ENCODE results near the gene ACP2. TPM values are rescaled to one million over a fixed set of nuclear protein-coding genes. Genes with fewer than 3 reads are reported as not detected.

The ACP2 gene
- total and polyA plus RNA-seq, 10 of the 15 experiments (the other 5 are each of a cell fraction or from before 2014, with no cell fraction given) = 0.98 to 11.7 (median 7.4) TPM

DNA sequence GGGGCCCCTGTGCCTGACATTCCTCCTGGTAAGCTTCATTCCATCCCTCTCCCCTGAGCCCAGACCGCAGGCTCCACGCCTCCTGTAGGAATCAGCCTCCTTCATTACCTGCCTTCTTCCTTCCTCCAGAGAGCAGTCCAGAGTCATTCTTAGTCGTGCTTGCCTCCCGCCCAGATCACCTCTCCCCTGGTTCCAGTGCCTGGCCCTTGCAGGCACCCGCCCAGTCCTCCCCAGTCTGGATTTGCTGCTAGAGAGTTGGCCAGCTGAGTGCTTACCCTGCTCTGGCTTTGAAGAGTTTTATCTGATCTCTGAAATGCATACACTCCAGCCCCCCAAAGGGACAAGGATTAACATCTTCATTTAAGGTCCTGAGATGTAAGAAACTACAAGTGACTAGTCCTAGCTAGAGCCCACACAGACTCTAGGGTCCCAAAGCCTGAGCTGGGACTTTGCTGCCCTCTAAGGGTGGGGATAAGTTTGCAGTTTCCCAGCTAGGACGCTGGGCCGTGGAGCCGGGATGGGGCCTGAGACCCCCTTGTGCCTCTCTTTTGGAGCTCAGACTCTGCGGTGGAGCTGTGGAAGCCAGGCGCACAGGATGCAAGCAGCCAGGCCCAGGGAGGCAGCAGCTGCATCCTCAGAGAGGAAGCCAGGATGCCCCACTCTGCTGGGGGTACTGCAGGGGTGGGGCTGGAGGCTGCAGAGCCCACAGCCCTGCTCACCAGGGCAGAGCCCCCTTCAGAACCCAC is 10.8 kb upstream of the ACP2 start:
- no TSS peak for BruUV-seq (replicated peaks)
- Histone ChIP-seq H3K27me3 (replicated peaks in 1 of 2; ENCODE audit: control insufficient read depth in 2 of 2, insufficient read depth in 2 of 2, low read length in 1 of 2) (no peaks in the 10 kb centered on the region), H3K4me1 (ENCODE audit: control insufficient read depth, insufficient read depth, low read length) (no peaks in the 10 kb centered on the region), H3K4me3 (no peak overlapping the region), H3K9me3 (replicated peaks; ENCODE audit: control insufficient read depth, insufficient read depth, low read length) (no peaks in the 10 kb centered on the region), H4K20me1 (ENCODE audit: control insufficient read depth, insufficient read depth) (no peaks in the 10 kb centered on the region), H3K4me2 (ENCODE audit: control insufficient read depth, insufficient read depth) (no peak overlapping the region), H3K9ac (ENCODE audit: control insufficient read depth, insufficient read depth, low read length) (no peak overlapping the region), H2AFZ (ENCODE audit: control insufficient read depth, low read depth, low read length) (no peak overlapping the region), H3K36me3 (ENCODE audit: control insufficient read depth in 2 of 2, insufficient read depth in 2 of 2, low read length in 1 of 2) (no peaks in the 10 kb centered on the region), H3K27ac (ENCODE audit: control insufficient read depth, insufficient read depth) (no peak overlapping the region), H3K79me2 (ENCODE audit: control insufficient read depth, insufficient read depth, low read length) (no peaks in the 10 kb centered on the region)
- POLR2A ChIA-PET = interaction anchor here (0.5 to 1.5 kb wide), 6 partner anchors 9 to 169 kb away, joined by 3 to 7 read pairs (median 3); partner anchors contain the start of genes ACP2, ARFGAP2 and DDB2
- CTCF ChIA-PET = interaction anchor here (0.6 to 3.6 kb wide), 37 partner anchors 9 to 594 kb away, joined by 3 to 88 read pairs (median 4); partner anchors contain the start of genes ACP2, ARFGAP2, DDB2 and PACSIN3
- 35% methylated on average over 10 of the region's 10 CpGs for WGBS (ENCODE audit: insufficient coverage, insufficient replicate concordance, low lambda C conversion rate, missing lambda C conversion rate)
- DNase-seq (ENCODE audit: low read depth, low spot score) (no peak), ATAC-seq (peak; percentile 94), FAIRE-seq (no peak)
- TF ChIP-seq SMC3 (IDR thresholded peaks at IDR 0.05; ENCODE audit: borderline replicate concordance, low read length) (peak; percentile 63; the same call in 1 of the 2 replicates), EED (IDR thresholded peaks at IDR 0.05; ENCODE audit: low read depth) (no peak), RAD21 (IDR thresholded peaks at IDR 0.05; ENCODE audit: insufficient read depth, low read depth, low read length) (peak; percentile 75), NR2C2 (IDR thresholded peaks at IDR 0.05; ENCODE audit: borderline replicate concordance, control insufficient read depth, insufficient read length, low read depth) (no peak)
- TF ChIP-seq, protein P1, sequence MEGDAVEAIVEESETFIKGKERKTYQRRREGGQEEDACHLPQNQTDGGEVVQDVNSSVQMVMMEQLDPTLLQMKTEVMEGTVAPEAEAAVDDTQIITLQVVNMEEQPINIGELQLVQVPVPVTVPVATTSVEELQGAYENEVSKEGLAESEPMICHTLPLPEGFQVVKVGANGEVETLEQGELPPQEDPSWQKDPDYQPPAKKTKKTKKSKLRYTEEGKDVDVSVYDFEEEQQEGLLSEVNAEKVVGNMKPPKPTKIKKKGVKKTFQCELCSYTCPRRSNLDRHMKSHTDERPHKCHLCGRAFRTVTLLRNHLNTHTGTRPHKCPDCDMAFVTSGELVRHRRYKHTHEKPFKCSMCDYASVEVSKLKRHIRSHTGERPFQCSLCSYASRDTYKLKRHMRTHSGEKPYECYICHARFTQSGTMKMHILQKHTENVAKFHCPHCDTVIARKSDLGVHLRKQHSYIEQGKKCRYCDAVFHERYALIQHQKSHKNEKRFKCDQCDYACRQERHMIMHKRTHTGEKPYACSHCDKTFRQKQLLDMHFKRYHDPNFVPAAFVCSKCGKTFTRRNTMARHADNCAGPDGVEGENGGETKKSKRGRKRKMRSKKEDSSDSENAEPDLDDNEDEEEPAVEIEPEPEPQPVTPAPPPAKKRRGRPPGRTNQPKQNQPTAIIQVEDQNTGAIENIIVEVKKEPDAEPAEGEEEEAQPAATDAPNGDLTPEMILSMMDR (IDR thresholded peaks at IDR 0.05 in 2 of 3, conservative IDR thresholded peaks at IDR 0.05 in 1 of 3; ENCODE audit: control insufficient read depth in 2 of 3, extremely low read depth in 1 of 3, insufficient read depth in 1 of 3, low read depth in 3 of 3, low read length in 3 of 3) = peak; percentile 68 to 81 (median 76)
- RAD21 ChIA-PET (ENCODE audit: unreplicated experiment) = interaction anchor here (0.6 to 3.2 kb wide), 18 partner anchors 11 to 371 kb away, joined by 3 to 29 read pairs (median 4); partner anchors contain the start of genes ACP2, ARFGAP2 and DDB2
- SMC1A ChIA-PET (ENCODE audit: uncharacterized antibody, unreplicated experiment) = interaction anchor here (0.8 to 3.2 kb wide), 14 partner anchors 10 to 195 kb away, joined by 3 to 35 read pairs (median 4); partner anchors contain the start of genes ACP2, ARFGAP2 and DDB2
- in situ Hi-C loops (cut with MboI) (no loop called here), intact Hi-C loops (cut with micrococcal nuclease; ENCODE audit: unreplicated experiment) (loop anchor here (1.0 kb wide), 1 partner anchor 82 kb away; no protein-coding TSS in a partner anchor)

All from GM12878 (cell line).